DOHH2 (cell line): Measurements from ENCODE around the gene ZRSR2.
"Not testable (repeated sequence)": the region's sequence is repeated elsewhere in the genome, so short reads cannot be mapped to it uniquely, and the experiment has no call there.

Experiments
- EZH2phosphoT487 ChIP-seq: fragments of 200-600 bp; sonication (generic); IDR thresholded peaks from 2 replicates; pipeline ENCODE4 v1.6.1; 2017; ENCODE audit warnings: borderline replicate concordance, mild to moderate bottlenecking, antibody characterized with exemption, low read length, moderate library complexity, mixed read lengths
- TF ChIP-seq, protein P1 (sequence below): fragments of 200-600 bp; sonication (generic); IDR thresholded peaks from one replicate; pipeline ENCODE4 v1.5.1; 2014; ENCODE audit warnings: antibody characterized with exemption, mild to moderate bottlenecking, low read depth, low read length; ENCODE audit not compliant: poor library complexity, severe bottlenecking

DNA sequence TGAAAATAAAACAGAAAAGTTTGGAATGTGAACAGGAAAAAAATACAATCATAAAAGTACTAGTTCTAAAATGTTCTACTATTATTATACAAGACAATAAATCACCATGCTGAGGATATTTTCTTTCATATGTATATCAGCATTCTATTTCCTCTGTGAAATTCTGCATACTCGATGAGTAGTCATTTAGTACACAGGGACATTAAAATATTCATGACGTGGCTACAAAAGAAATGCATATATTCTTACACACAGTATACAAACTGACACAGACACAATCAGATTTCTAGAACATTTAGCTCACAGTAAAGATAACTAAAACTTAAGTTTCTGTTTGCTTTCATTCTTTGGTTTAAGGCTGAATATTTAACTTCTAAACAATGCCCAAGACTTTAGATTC lies 41.1 kb downstream of the ZRSR2 start:
- TF ChIP-seq, protein P1, sequence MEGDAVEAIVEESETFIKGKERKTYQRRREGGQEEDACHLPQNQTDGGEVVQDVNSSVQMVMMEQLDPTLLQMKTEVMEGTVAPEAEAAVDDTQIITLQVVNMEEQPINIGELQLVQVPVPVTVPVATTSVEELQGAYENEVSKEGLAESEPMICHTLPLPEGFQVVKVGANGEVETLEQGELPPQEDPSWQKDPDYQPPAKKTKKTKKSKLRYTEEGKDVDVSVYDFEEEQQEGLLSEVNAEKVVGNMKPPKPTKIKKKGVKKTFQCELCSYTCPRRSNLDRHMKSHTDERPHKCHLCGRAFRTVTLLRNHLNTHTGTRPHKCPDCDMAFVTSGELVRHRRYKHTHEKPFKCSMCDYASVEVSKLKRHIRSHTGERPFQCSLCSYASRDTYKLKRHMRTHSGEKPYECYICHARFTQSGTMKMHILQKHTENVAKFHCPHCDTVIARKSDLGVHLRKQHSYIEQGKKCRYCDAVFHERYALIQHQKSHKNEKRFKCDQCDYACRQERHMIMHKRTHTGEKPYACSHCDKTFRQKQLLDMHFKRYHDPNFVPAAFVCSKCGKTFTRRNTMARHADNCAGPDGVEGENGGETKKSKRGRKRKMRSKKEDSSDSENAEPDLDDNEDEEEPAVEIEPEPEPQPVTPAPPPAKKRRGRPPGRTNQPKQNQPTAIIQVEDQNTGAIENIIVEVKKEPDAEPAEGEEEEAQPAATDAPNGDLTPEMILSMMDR: not testable (repeated sequence)
- TF ChIP-seq EZH2phosphoT487: not testable (repeated sequence)
